HepG2 (cell line): Measurements from ENCODE around the gene HYAL1. TPM values are rescaled to one million over a fixed set of nuclear protein-coding genes. Genes with fewer than 3 reads are reported as not detected.

Experiments
- DMAP1 ChIP-seq: IDR thresholded peaks from 2 replicates; pipeline ENCODE4 v1.6.1; 2016
- DNMT1 ChIP-seq: sonication (generic); formaldehyde crosslinking; IDR thresholded peaks from 2 replicates; pipeline ENCODE4 v1.5.1; 2020; ENCODE audit warnings: mild to moderate bottlenecking, missing genetic modification reagents
- DNMT3B ChIP-seq: conservative IDR thresholded peaks from 2 replicates; pipeline ENCODE4 v1.6.1; 2016; ENCODE audit warnings: missing biosample characterization, control low read depth
- HMG20A ChIP-seq: IDR thresholded peaks from 2 replicates; pipeline ENCODE4 v1.6.1; 2016; ENCODE audit warnings: borderline replicate concordance
- HNRNPUL1 ChIP-seq: fragments of 200-400 bp; formaldehyde crosslinking; IDR thresholded peaks from 2 replicates; pipeline ENCODE4 v1.6.1; 2017; ENCODE audit warnings: low read depth, mild to moderate bottlenecking, low read length, moderate library complexity
- IRX3 ChIP-seq: sonication (generic); formaldehyde crosslinking; IDR thresholded peaks from 2 replicates; pipeline ENCODE4 v1.8.1; 2023; ENCODE audit warnings: mild to moderate bottlenecking, low read depth, missing genetic modification reagents, borderline replicate concordance
- JUN ChIP-seq: sonication (generic); formaldehyde crosslinking; IDR thresholded peaks from 2 replicates; pipeline ENCODE4 v1.4.0; 2020; ENCODE audit warnings: mild to moderate bottlenecking, missing genetic modification reagents
- LCORL ChIP-seq, 2 experiments: fragments of 450-650 bp in 1 of 2; sonication (generic) in 1 of 2; formaldehyde crosslinking in 1 of 2; IDR thresholded peaks; 2 replicates each; pipeline versions ENCODE4 v1.5.0 to v1.6.1; 2017 to 2020; ENCODE audit warnings: antibody characterized with exemption in 1 of 2, missing genetic modification reagents in 1 of 2
- MAZ ChIP-seq, 2 experiments: sonication (generic) in 1 of 2; formaldehyde crosslinking in 1 of 2; IDR thresholded peaks; 2 replicates each; pipeline versions ENCODE4 v1.5.0 to v1.6.1; 2012 to 2020; ENCODE audit warnings: low read depth in 2 of 2, mild to moderate bottlenecking in 2 of 2, borderline replicate concordance in 1 of 2, improper control_type of control experiment in 1 of 2, low read length in 1 of 2, missing genetic modification reagents in 1 of 2, moderate library complexity in 1 of 2
- MIER2 ChIP-seq: IDR thresholded peaks from 2 replicates; pipeline ENCODE4 v1.6.1; 2016; ENCODE audit warnings: missing biosample characterization, missing genetic modification reagents
- NFE2L2 ChIP-seq: fragments of 150-350 bp; IDR thresholded peaks from 2 replicates; pipeline ENCODE4 v1.6.1; 2014; ENCODE audit warnings: low read length
- NFKBIZ ChIP-seq: IDR thresholded peaks from 2 replicates; pipeline ENCODE4 v1.6.1; 2018; ENCODE audit warnings: missing genetic modification reagents, missing compliant biosample characterization
- PHF21A ChIP-seq: sonication (generic); formaldehyde crosslinking; IDR thresholded peaks from 2 replicates; pipeline ENCODE4 v1.5.0; 2020; ENCODE audit warnings: mild to moderate bottlenecking, missing genetic modification reagents
- POLR2A ChIP-seq, 2 experiments: IDR thresholded peaks; 2 replicates each; pipeline ENCODE4 v1.6.1; 2011; ENCODE audit warnings: low read depth in 2 of 2, low read length in 2 of 2, mild to moderate bottlenecking in 1 of 2, moderate library complexity in 1 of 2; ENCODE audit not compliant: insufficient read depth in 1 of 2
- SMARCC2 ChIP-seq: fragments of 450-650 bp; IDR thresholded peaks from 2 replicates; pipeline ENCODE4 v1.6.1; 2017; ENCODE audit warnings: antibody characterized with exemption, mild to moderate bottlenecking
- SNRNP70 ChIP-seq: fragments of 200-400 bp; formaldehyde crosslinking; IDR thresholded peaks from 2 replicates; pipeline ENCODE4 v1.6.1; 2017; ENCODE audit warnings: mild to moderate bottlenecking, low read depth, low read length, moderate library complexity
- SP140L ChIP-seq: sonication (generic); formaldehyde crosslinking; IDR thresholded peaks from 2 replicates; pipeline ENCODE4 v1.4.0; 2020; ENCODE audit warnings: missing genetic modification reagents, borderline replicate concordance
- ZC3H4 ChIP-seq: sonication (generic); formaldehyde crosslinking; IDR thresholded peaks from 2 replicates; pipeline ENCODE4 v1.4.0; 2020; ENCODE audit warnings: missing genetic modification reagents, borderline replicate concordance
- ZNF124 ChIP-seq: sonication (generic); formaldehyde crosslinking; IDR thresholded peaks from 2 replicates; pipeline ENCODE4 v1.4.0; 2020; ENCODE audit warnings: missing genetic modification reagents
- ZNF225 ChIP-seq: sonication (generic); formaldehyde crosslinking; IDR thresholded peaks from 2 replicates; pipeline ENCODE4 v1.4.0; 2020; ENCODE audit warnings: mild to moderate bottlenecking, missing genetic modification reagents
- ZNF446 ChIP-seq: sonication (generic); formaldehyde crosslinking; IDR thresholded peaks from 2 replicates; pipeline ENCODE4 v1.5.0; 2020; ENCODE audit warnings: mild to moderate bottlenecking, missing genetic modification reagents
- ZNF460 ChIP-seq: sonication (generic); formaldehyde crosslinking; IDR thresholded peaks from 2 replicates; pipeline ENCODE4 v1.5.1; 2020; ENCODE audit warnings: missing genetic modification reagents, mild to moderate bottlenecking, borderline replicate concordance
- ZNF549 ChIP-seq: sonication (generic); formaldehyde crosslinking; IDR thresholded peaks from 2 replicates; pipeline ENCODE4 v1.5.0; 2020; ENCODE audit warnings: missing genetic modification reagents
- ZNF564 ChIP-seq: sonication (generic); formaldehyde crosslinking; IDR thresholded peaks from 2 replicates; pipeline ENCODE4 v1.8.1; 2023; ENCODE audit warnings: mild to moderate bottlenecking, missing genetic modification reagents
- ZNF850 ChIP-seq: sonication (generic); formaldehyde crosslinking; conservative IDR thresholded peaks from 2 replicates; pipeline ENCODE4 v1.9.0; 2021; ENCODE audit warnings: mild to moderate bottlenecking, missing genetic modification reagents
- ZNF878 ChIP-seq: sonication (generic); formaldehyde crosslinking; IDR thresholded peaks from 2 replicates; pipeline ENCODE4 v1.8.1; 2023; ENCODE audit warnings: mild to moderate bottlenecking, missing genetic modification reagents, moderate library complexity
- polyA plus RNA-seq, 8 experiments: library from polyadenylated mRNA; depleted of rRNA in 3 of 8; stranded (reverse) in 7 of 8; unstranded in 1 of 8; fragments of >200 nt; fragmentation: Illumina TruSeq in 4 of 8; extraction: Trizol in 4 of 8; gene quantifications; 2 replicates each; pipeline versions ENCODE4 v1.2.1 to v1.2.3, GENCODE V29; 2011 to 2016; ENCODE audit warnings: low read depth in 4 of 8, missing spikeins in 1 of 8, mixed read lengths in 1 of 8; ENCODE audit not compliant: insufficient read depth in 1 of 8
- total RNA-seq, 5 experiments: library from RNA; depleted of rRNA; stranded (reverse); fragments of >200 nt; fragmentation: Illumina TruSeq; extraction: Trizol; gene quantifications; 2 replicates each; pipeline ENCODE4 v1.2.3, GENCODE V29; 2016; ENCODE audit warnings: low read depth in 1 of 5
- TF ChIP-seq, protein P1 (sequence below): IDR thresholded peaks from 2 replicates; pipeline ENCODE4 v1.6.1; 2016; ENCODE audit warnings: mild to moderate bottlenecking, missing biosample characterization, missing genetic modification reagents
- TF ChIP-seq, protein P2 (sequence below): sonication (generic); formaldehyde crosslinking; IDR thresholded peaks from 2 replicates; pipeline ENCODE4 v1.4.0; 2020; ENCODE audit warnings: missing genetic modification reagents
- TF ChIP-seq, protein P3 (sequence below): IDR thresholded peaks from 2 replicates; pipeline ENCODE4 v1.6.1; 2012; ENCODE audit warnings: low read depth, low read length, improper control_type of control experiment

Gene HYAL1
- total and polyA plus RNA-seq, 2 of the 13 experiments (the other 11 are each of a cell fraction or from before 2014, with no cell fraction given) = 76.5 to 193 TPM

DNA sequence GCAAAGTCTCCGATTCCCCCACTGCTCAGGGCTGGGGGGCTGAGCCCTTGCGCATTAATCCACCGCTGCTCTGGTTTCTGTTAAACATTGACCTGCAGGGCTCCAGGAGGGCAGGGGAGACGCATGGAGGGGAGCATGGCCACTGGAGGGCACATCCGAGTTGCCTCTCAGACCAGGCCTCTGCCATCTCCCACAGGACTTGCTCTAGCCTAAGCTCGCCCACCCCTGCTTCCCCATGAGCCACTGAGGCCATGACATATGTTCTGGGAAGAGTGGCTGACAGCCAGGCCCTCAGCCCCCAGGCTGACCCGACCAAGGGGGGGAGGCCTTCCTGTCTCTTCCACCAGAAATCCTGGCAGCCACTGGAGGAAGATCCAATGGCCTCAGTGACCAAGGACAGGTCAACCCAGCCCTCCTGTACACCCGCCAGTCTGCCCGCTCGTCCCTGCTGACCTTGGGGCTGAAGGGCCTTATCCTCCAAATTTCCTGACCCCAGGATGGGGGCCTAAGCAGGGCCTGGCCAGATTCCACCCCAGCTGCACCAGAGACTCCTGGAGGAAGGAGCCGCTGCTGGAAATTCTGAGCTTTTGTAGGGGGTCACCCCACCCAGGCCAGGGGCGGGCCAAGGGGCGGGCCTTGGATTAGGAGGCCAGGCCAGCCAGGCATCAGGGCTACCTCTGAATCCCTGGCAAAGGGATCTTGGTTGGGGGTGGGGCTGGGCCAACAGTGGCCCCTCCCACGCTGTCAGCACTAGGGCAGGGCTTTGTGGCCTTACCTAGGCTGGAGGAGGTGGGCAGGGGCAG lies at the start of gene HYAL1 (continued):
- TF ChIP-seq MAZ (IDR thresholded peaks at IDR 0.05; ENCODE audit: borderline replicate concordance, low read depth, low read length) = peak; percentile 79
- TF ChIP-seq MAZ (CRISPR knock-in tag; IDR thresholded peaks at IDR 0.05; ENCODE audit: low read depth) = peak; percentile 88
- TF ChIP-seq POLR2A (IDR thresholded peaks at IDR 0.05; ENCODE audit: insufficient read depth in 1 of 2, low read depth in 2 of 2, low read length in 2 of 2) = peak in 1 of 2 experiments; percentile 98; a peak in 2 of 4 replicates
- TF ChIP-seq, protein P1, sequence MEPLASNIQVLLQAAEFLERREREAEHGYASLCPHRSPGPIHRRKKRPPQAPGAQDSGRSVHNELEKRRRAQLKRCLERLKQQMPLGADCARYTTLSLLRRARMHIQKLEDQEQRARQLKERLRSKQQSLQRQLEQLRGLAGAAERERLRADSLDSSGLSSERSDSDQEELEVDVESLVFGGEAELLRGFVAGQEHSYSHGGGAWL (CRISPR knock-in tag) = peak; percentile 88
- TF ChIP-seq HNRNPUL1 = no peak
- TF ChIP-seq HMG20A (CRISPR knock-in tag) = no peak; the same call in 1 of the 2 replicates
- 0 out of 2 replicates have a peak, but pooled peaks have one; percentile 8 for TF ChIP-seq ZNF878 (CRISPR knock-in tag)
- 0 out of 2 replicates have a peak, but pooled peaks have one; percentile 23 for TF ChIP-seq ZNF225 (CRISPR knock-in tag)
- no peak for TF ChIP-seq SNRNP70
- TF ChIP-seq NFKBIZ (CRISPR knock-in tag) = peak; percentile 58
- TF ChIP-seq JUN (CRISPR knock-in tag) = no peak; the same call in none of the 2 replicates
- TF ChIP-seq ZC3H4 (CRISPR knock-in tag) = no peak; the same call in 1 of the 2 replicates
- no peak for TF ChIP-seq ZNF549 (CRISPR knock-in tag)
- peak; percentile 42 for TF ChIP-seq ZNF564 (CRISPR knock-in tag)
- TF ChIP-seq, protein P2, sequence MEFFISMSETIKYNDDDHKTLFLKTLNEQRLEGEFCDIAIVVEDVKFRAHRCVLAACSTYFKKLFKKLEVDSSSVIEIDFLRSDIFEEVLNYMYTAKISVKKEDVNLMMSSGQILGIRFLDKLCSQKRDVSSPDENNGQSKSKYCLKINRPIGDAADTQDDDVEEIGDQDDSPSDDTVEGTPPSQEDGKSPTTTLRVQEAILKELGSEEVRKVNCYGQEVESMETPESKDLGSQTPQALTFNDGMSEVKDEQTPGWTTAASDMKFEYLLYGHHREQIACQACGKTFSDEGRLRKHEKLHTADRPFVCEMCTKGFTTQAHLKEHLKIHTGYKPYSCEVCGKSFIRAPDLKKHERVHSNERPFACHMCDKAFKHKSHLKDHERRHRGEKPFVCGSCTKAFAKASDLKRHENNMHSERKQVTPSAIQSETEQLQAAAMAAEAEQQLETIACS (CRISPR knock-in tag) = no peak
- no peak for TF ChIP-seq DNMT3B (CRISPR knock-in tag)
- TF ChIP-seq DNMT1 (CRISPR knock-in tag) = no peak
- TF ChIP-seq DMAP1 (CRISPR knock-in tag) = peak; percentile 34; the same call in 1 of the 2 replicates
- no peak for TF ChIP-seq SP140L (CRISPR knock-in tag)
- TF ChIP-seq PHF21A (CRISPR knock-in tag) = peak; percentile 83; the same call in 1 of the 2 replicates
- TF ChIP-seq LCORL (IDR thresholded peaks at IDR 0.05) = no peak
- peak; percentile 80 for TF ChIP-seq LCORL (CRISPR knock-in tag; IDR thresholded peaks at IDR 0.05)
- no peak for TF ChIP-seq ZNF446 (CRISPR knock-in tag)
- no peak for TF ChIP-seq MIER2 (CRISPR knock-in tag)
- TF ChIP-seq, protein P3, sequence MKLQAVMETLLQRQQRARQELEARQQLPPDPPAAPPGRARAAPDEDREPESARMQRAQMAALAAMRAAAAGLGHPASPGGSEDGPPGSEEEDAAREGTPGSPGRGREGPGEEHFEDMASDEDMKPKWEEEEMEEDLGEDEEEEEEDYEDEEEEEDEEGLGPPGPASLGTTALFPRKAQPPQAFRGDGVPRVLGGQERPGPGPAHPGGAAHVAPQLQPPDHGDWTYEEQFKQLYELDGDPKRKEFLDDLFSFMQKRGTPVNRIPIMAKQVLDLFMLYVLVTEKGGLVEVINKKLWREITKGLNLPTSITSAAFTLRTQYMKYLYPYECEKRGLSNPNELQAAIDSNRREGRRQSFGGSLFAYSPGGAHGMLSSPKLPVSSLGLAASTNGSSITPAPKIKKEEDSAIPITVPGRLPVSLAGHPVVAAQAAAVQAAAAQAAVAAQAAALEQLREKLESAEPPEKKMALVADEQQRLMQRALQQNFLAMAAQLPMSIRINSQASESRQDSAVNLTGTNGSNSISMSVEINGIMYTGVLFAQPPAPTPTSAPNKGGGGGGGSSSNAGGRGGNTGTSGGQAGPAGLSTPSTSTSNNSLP = no peak; the same call in 1 of the 2 replicates
- no peak for TF ChIP-seq NFE2L2
- no peak for TF ChIP-seq SMARCC2
- TF ChIP-seq IRX3 (CRISPR knock-in tag) = 0 out of 2 replicates have a peak, but pooled peaks have one; percentile 66
- TF ChIP-seq ZNF850 (CRISPR knock-in tag) = no peak
- no peak for TF ChIP-seq ZNF124
- peak; percentile 71; the same call in 1 of the 2 replicates for TF ChIP-seq ZNF460 (CRISPR knock-in tag)
